Gastrocnemius medialis (tissue), 4 donors: ENCODE results near the gene KIF2A. TPM values are rescaled to one million over a fixed set of nuclear protein-coding genes. Genes with fewer than 3 reads are reported as not detected.

Source experiments
- ATAC-seq, 2 donors: fragments of 150-250 bp; one replicate each; pipeline ENCODE4 v1.9.1; 2016
- DNase-seq, 2 donors: peaks; one replicate each; pipeline ENCODE4 v3.0.0-alpha.2; 2019
- H3K27ac ChIP-seq, 4 donors: fragments of 200-600 bp; sonication (generic); 1 replicate in 1 of 4; 2 replicates in 3 of 4; pipeline ENCODE4 v1.5.1; 2016 to 2018; ENCODE audit warnings: mild to moderate bottlenecking in 2 of 4, moderate library complexity in 1 of 4
- H3K27me3 ChIP-seq, 3 donors: fragments of 200-600 bp; sonication (generic) in 2 of 3; 1 replicate in 1 of 3; 2 replicates in 2 of 3; pipeline versions ENCODE4 v1.5.1 to v1.6.0; 2016 to 2019; ENCODE audit warnings: mild to moderate bottlenecking in 1 of 3, moderate library complexity in 1 of 3
- H3K36me3 ChIP-seq, 2 donors: fragments of 200-600 bp; sonication (generic) in 1 of 2; one replicate each; pipeline ENCODE4 v1.5.1; 2017 to 2018
- H3K4me1 ChIP-seq, 2 donors: fragments of 200-600 bp; sonication (generic) in 1 of 2; one replicate each; pipeline ENCODE4 v1.5.1; 2016 to 2017; ENCODE audit warnings: mild to moderate bottlenecking in 2 of 2
- H3K4me3 ChIP-seq, 4 donors: fragments of 200-600 bp; sonication (generic) in 3 of 4; 1 replicate in 1 of 4; 2 replicates in 3 of 4; pipeline ENCODE4 v1.5.1; 2016 to 2019; ENCODE audit warnings: mild to moderate bottlenecking in 2 of 4
- H3K9me3 ChIP-seq, 3 donors: fragments of 200-600 bp; sonication (generic) in 2 of 3; 1 replicate in 1 of 3; 2 replicates in 2 of 3; pipeline ENCODE4 v1.5.1; 2016 to 2019
- CTCF ChIP-seq, 5 experiments: fragments of 450-650 bp in 3 of 5; fragments of 200-600 bp in 2 of 5; sonication (generic) in 2 of 5; IDR thresholded peaks in 4 of 5; conservative IDR thresholded peaks in 1 of 5; 1 replicate in 4 of 5; 2 replicates in 1 of 5; pipeline ENCODE4 v1.5.1; 2016 to 2019; ENCODE audit warnings: antibody characterized with exemption in 5 of 5, mild to moderate bottlenecking in 3 of 5, moderate library complexity in 3 of 5
- POLR2A ChIP-seq, 2 donors: fragments of 450-650 bp; IDR thresholded peaks; one replicate each; pipeline ENCODE4 v1.6.1; 2017; ENCODE audit warnings: antibody characterized with exemption in 2 of 2, mild to moderate bottlenecking in 2 of 2, moderate library complexity in 2 of 2
- in situ Hi-C, 4 donors: fragments of 200-750 bp; cut with MboI; loops; one replicate each; pipeline versions ENCODE4 v1.15.0 to v1.8.0; 2017; ENCODE audit warnings: low sequenced_read_pairs in 4 of 4
- intact Hi-C: fragments of 100-400 bp; cut with DNase I; formaldehyde crosslinking; loops from one replicate; pipeline ENCODE4 v1.15.1; 2023; ENCODE audit warnings: low total_unique reads
- total RNA-seq, 4 donors: library from RNA; depleted of rRNA; stranded (reverse); fragments of >200 nt; gene quantifications; one replicate each; pipeline versions ENCODE4 v1.1.0 to v1.2.3, GENCODE V29; 2016

KIF2A gene
- total RNA-seq, 4 donors from 2014 or later = 7.5 to 14.2 (median 11.8) TPM

GRCh38 chr5:62284946-62285891 is 20.8 kb upstream of the KIF2A start:
- H3K27me3 ChIP-seq = no peaks in the 10 kb centered on the region
- H3K36me3 ChIP-seq = no peaks in the 10 kb centered on the region

GRCh38 chr5:62286834-62287233 is 19.2 kb upstream of the KIF2A start:
- DNase-seq (no peak), ATAC-seq (no peak)
- intact Hi-C loops = no loop called here
- H3K27me3 ChIP-seq = no peaks in the 10 kb centered on the region
- no peaks in the 10 kb centered on the region for H3K36me3 ChIP-seq
- H3K4me1 ChIP-seq = no peaks in the 10 kb centered on the region
- H3K27ac ChIP-seq = no peak overlapping the region
- H3K4me3 ChIP-seq = no peak overlapping the region
- TF ChIP-seq POLR2A (IDR thresholded peaks at IDR 0.05) (no peak), CTCF (IDR thresholded peaks at IDR 0.05 in 4 of 5, conservative IDR thresholded peaks at IDR 0.05 in 1 of 5) (no peak)
- no peaks in the 10 kb centered on the region for H3K9me3 ChIP-seq
- in situ Hi-C loops = no loop called here

More at GRCh38 chr5:62284946-62285891, 20.8 kb upstream of the KIF2A start:
- TF ChIP-seq POLR2A (IDR thresholded peaks at IDR 0.05) = no peak
- no peak for TF ChIP-seq CTCF (IDR thresholded peaks at IDR 0.05 in 4 of 5, conservative IDR thresholded peaks at IDR 0.05 in 1 of 5)
- H3K4me1 ChIP-seq = no peaks in the 10 kb centered on the region
- in situ Hi-C loops (no loop called here), intact Hi-C loops (no loop called here)
- ATAC-seq (no peak), DNase-seq (no peak)
- H3K4me3 ChIP-seq = no peak overlapping the region
- no peak overlapping the region for H3K27ac ChIP-seq
- H3K9me3 ChIP-seq = no peaks in the 10 kb centered on the region

- DNase-seq (no peak), ATAC-seq (no peak)
- in situ Hi-C loops (no loop called here), intact Hi-C loops (no loop called here)
- no peaks in the 10 kb centered on the region for H3K9me3 ChIP-seq
- TF ChIP-seq POLR2A (IDR thresholded peaks at IDR 0.05) = no peak
- TF ChIP-seq CTCF (IDR thresholded peaks at IDR 0.05 in 4 of 5, conservative IDR thresholded peaks at IDR 0.05 in 1 of 5) = no peak
- no peaks in the 10 kb centered on the region for H3K36me3 ChIP-seq
- H3K27me3 ChIP-seq = no peaks in the 10 kb centered on the region
- no peak overlapping the region for H3K4me3 ChIP-seq
- no peaks in the 10 kb centered on the region for H3K4me1 ChIP-seq
- no peak overlapping the region for H3K27ac ChIP-seq
These were observed 18.8 kb upstream of the KIF2A start for GRCh38 chr5:62287237-62287636.

- no peaks in the 10 kb centered on the region for H3K4me1 ChIP-seq
- in situ Hi-C loops = no loop called here
- intact Hi-C loops = no loop called here
These were observed 17.9 kb upstream of the KIF2A start for GRCh38 chr5:62288118-62288517.

More at GRCh38 chr5:62288118-62288517, 17.9 kb upstream of the KIF2A start:
- TF ChIP-seq POLR2A (IDR thresholded peaks at IDR 0.05) (no peak), CTCF (IDR thresholded peaks at IDR 0.05 in 4 of 5, conservative IDR thresholded peaks at IDR 0.05 in 1 of 5) (no peak)
- Histone ChIP-seq H3K9me3 (no peaks in the 10 kb centered on the region), H3K4me3 (no peak overlapping the region), H3K36me3 (no peaks in the 10 kb centered on the region), H3K27ac (no peak overlapping the region), H3K27me3 (no peaks in the 10 kb centered on the region)
- no peak for DNase-seq
- ATAC-seq = no peak
